Stomach (tissue), 9 donors: ENCODE data around the gene TOM1. TPM values are rescaled to one million over a fixed set of nuclear protein-coding genes. Genes with fewer than 3 reads are reported as not detected.

Experiments used
- DNase-seq, 2 donors: peaks; one replicate each; pipeline versions ENCODE4 v3.0.0 to v3.0.0-alpha.2; 2013 to 2019
- H3K27ac ChIP-seq, 5 donors: fragments of 200-600 bp in 4 of 5; sonication (generic) in 4 of 5; one replicate each; pipeline ENCODE4 v1.5.1; 2013 to 2019; ENCODE audit warnings: mild to moderate bottlenecking in 1 of 5, moderate library complexity in 1 of 5
- H3K27me3 ChIP-seq, 3 donors: fragments of 200-600 bp; sonication (generic); one replicate each; pipeline ENCODE4 v1.5.1; 2017 to 2019; ENCODE audit warnings: mixed run types in 1 of 3
- H3K36me3 ChIP-seq, 4 donors: fragments of 200-600 bp; sonication (generic); 1 replicate in 3 of 4; 2 replicates in 1 of 4; pipeline ENCODE4 v1.5.1; 2016 to 2019
- H3K4me1 ChIP-seq, 4 donors: fragments of 200-600 bp; sonication (generic); one replicate each; pipeline ENCODE4 v1.5.1; 2016 to 2019
- H3K4me3 ChIP-seq, 4 donors: fragments of 200-600 bp; sonication (generic) in 3 of 4; one replicate each; pipeline ENCODE4 v1.5.1; 2016 to 2019; ENCODE audit warnings: mild to moderate bottlenecking in 1 of 4
- H3K9me3 ChIP-seq, 4 donors: fragments of 200-600 bp; sonication (generic); one replicate each; pipeline ENCODE4 v1.5.1; 2016 to 2019
- CTCF ChIP-seq, 7 experiments: fragments of 450-650 bp in 4 of 7; fragments of 200-600 bp in 3 of 7; sonication (generic) in 3 of 7; IDR thresholded peaks; one replicate each; pipeline ENCODE4 v1.5.1; 2016 to 2019; ENCODE audit warnings: antibody characterized with exemption in 7 of 7, control low read depth in 2 of 7, mild to moderate bottlenecking in 1 of 7
- EP300 ChIP-seq: sonication (generic); formaldehyde crosslinking; IDR thresholded peaks from one replicate; pipeline ENCODE4 v1.6.1; 2017; ENCODE audit warnings: antibody characterized with exemption
- POLR2A ChIP-seq, 4 donors: fragments of 450-650 bp; IDR thresholded peaks; one replicate each; pipeline ENCODE4 v1.6.1; 2016; ENCODE audit warnings: antibody characterized with exemption in 4 of 4, control low read depth in 2 of 4, mild to moderate bottlenecking in 1 of 4, moderate library complexity in 1 of 4
- POLR2AphosphoS5 ChIP-seq, 3 donors: sonication (generic); formaldehyde crosslinking; IDR thresholded peaks; one replicate each; pipeline ENCODE4 v1.6.1; 2016; ENCODE audit warnings: antibody characterized with exemption in 3 of 3
- WGBS, 5 donors: extraction: QIAGEN DNeasy Blood & Tissue Kit in 3 of 5; methylation state at CpG; one replicate each; pipeline versions ENCODE4 v1.1.5 to v1.1.7; 2013 to 2018; 5-methylcytosine and 5-hydroxymethylcytosine counted together
- intact Hi-C: fragments of 100-400 bp; cut with DNase I; formaldehyde crosslinking; loops from one replicate; pipeline ENCODE4 v1.15.1; 2023; ENCODE audit warnings: low total_unique reads
- polyA plus RNA-seq, 3 donors: library from polyadenylated mRNA; stranded (reverse); fragments of 200-250 nt; gene quantifications; one replicate each; pipeline ENCODE4 v1.2.3, GENCODE V29; 2013
- total RNA-seq, 5 donors: library from RNA; depleted of rRNA; stranded (reverse); fragments of >200 nt; gene quantifications; one replicate each; pipeline versions ENCODE4 v1.1.0 to v1.2.3, GENCODE V29; 2014 to 2016
- donor health status: healthy with polysubstance abuse.
- donor health status: Bipolar disorder and iron deficiency.
- donor health status: healthy.

The TOM1 gene
- total and polyA plus RNA-seq, 8 donors: 17.3 to 150 (median 40.5) TPM

DNA sequence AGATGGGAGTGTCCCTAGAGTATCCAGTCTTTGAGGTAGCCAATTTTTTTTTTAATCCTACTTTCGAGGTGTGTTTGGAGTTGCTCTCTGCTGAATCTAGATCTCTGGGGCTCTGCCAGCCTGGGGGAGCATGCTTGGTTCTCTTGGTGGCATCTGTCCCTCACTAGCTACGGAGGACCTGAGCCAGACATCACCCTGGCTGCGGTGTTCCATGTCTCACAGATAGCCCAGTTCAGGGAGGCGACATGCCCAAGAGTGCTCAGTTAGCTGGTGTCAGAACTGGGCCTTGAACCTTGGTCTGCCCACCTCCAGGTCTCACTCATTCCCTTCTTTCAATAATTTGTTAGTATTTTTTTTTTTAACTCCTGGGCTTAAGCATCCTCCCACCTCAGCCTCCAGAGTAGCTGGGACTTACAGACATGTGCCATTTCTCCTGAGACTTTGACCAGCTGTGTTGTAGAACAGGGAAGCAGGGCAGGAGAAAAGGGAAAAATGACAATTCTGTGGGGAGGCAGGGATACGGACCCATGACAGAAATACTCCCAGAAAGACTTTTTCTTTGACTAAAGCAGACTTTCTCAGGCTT, 81.8 kb downstream of the TOM1 start:
- Histone ChIP-seq H3K4me3 (peak overlapping the region; percentile 45 to 56 (median 52)), H3K9me3 (no peaks in the 10 kb centered on the region), H3K27ac (peak overlapping the region in 4 of 5 donors; percentile 74 to 84 (median 82)), H3K36me3 (peaks cover 0 to 3% (median 1%) of the 10 kb centered on the region in 4 donors), H3K27me3 (no peaks in the 10 kb centered on the region), H3K4me1 (peaks cover 12 to 51% (median 40%) of the 10 kb centered on the region in 4 donors)
- no peak for DNase-seq
- 61 to 71% (median 64%) methylated on average over 5 of the region's 5 CpGs for WGBS, 5 donors
- intact Hi-C loops: no loop called here
- no peak for TF ChIP-seq CTCF (IDR thresholded peaks at IDR 0.05)
- TF ChIP-seq POLR2AphosphoS5 (IDR thresholded peaks at IDR 0.05): no peak
- TF ChIP-seq POLR2A (IDR thresholded peaks at IDR 0.05): no peak
- no peak for TF ChIP-seq EP300

DNA sequence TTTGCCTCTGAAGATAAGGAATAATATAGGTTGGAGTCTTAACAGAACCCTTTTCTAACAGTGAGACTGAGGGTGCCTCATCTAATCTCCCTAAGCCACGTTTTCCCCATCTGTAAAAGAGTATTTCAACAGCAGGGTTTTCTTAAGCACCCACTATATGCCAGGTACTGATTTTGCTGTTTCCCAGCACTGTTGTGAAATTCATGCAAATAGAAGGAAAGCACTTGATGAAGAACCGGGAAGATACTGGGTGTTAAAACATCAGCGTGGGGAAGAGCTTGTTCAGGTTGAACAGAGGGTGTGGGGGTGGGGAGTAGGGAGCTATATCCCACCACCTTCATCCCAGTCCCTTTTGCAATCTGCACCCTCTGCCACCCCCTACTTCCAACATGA, 84.0 kb downstream of the TOM1 start:
- intact Hi-C loops: no loop called here
- H3K4me3 ChIP-seq: peak overlapping the region in 1 of 4 donors; percentile 45
- TF ChIP-seq CTCF (IDR thresholded peaks at IDR 0.05): no peak
- no peak for TF ChIP-seq POLR2AphosphoS5 (IDR thresholded peaks at IDR 0.05)
- no peak for TF ChIP-seq POLR2A (IDR thresholded peaks at IDR 0.05)
- TF ChIP-seq EP300: no peak

DNA sequence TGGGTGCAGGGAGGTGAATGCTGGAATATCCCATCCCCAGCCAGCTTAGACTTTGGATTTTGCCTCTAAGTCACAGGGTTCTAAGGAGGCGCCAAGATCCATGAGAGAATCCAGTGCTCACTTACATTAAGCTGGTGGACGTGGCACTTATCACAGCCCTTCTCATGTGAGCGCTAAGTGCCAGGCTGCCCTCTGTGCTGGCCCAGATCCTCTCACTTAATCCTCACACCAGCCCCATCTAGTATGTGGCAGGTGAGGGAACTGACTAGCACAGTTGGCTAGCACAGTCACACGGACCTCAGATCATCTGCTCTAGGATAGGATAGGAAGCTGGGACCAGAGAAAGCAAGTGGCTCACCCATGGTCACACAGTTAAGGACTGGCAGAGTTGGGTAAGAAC, 84.8 kb downstream of the TOM1 start:
- peak overlapping the region in 1 of 4 donors; percentile 45 for H3K4me3 ChIP-seq
- intact Hi-C loops: no loop called here
- H3K27me3 ChIP-seq: no peaks in the 10 kb centered on the region
- no peak for DNase-seq
- TF ChIP-seq EP300 (no peak), POLR2AphosphoS5 (IDR thresholded peaks at IDR 0.05) (no peak), CTCF (IDR thresholded peaks at IDR 0.05) (no peak), POLR2A (IDR thresholded peaks at IDR 0.05) (no peak)
- H3K9me3 ChIP-seq: no peaks in the 10 kb centered on the region
- 59 to 78% (median 76%) methylated on average over 4 of the region's 4 CpGs for WGBS, 5 donors
- H3K36me3 ChIP-seq: peaks cover 0 to 22% (median 14%) of the 10 kb centered on the region in 4 donors
- peaks cover 4 to 25% (median 21%) of the 10 kb centered on the region in 4 donors for H3K4me1 ChIP-seq
- H3K27ac ChIP-seq: no peak overlapping the region

More for the DNA sequence above, 84.0 kb downstream of the TOM1 start:
- no peak for DNase-seq
- H3K36me3 ChIP-seq: peaks cover 0 to 21% (median 14%) of the 10 kb centered on the region in 4 donors
- H3K4me1 ChIP-seq: peaks cover 4 to 29% (median 24%) of the 10 kb centered on the region in 4 donors
- H3K9me3 ChIP-seq: no peaks in the 10 kb centered on the region
- WGBS, 5 donors: 72 to 80% (median 78%) methylated on average over 3 of the region's 3 CpGs
- H3K27ac ChIP-seq: no peak overlapping the region
- no peaks in the 10 kb centered on the region for H3K27me3 ChIP-seq

DNA sequence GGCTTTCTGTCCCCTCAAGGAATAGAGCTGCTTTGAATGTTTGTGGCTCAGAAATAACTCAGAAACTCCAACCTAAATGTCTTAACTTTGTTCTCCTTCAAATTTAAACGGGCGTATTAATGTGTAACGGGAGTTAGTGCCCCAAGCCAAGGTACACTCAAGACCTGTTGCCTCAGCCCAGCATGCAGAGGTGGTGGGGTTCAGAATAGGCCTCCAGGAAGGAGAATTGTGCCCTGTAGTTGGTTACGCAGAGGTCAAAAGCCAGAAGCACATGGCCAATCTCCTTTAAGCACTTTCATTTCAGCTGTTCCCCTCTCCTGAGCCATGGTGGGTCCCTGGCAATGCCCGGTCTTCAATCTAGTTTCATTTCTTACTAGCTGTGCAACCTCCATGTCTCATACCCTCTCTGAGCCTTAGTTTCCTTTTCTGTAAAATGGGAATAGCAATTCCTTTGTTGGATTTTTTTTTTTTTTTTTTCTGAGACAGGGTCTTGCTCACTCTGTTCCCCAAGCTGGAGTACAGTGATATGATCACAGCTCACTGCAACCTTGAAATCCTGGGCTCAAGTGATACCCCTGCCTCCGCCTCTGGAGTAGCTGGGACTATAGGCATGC, 85.4 kb downstream of the TOM1 start:
- Histone ChIP-seq H3K4me1 (peaks cover 4 to 21% (median 19%) of the 10 kb centered on the region in 4 donors), H3K9me3 (no peaks in the 10 kb centered on the region), H3K27me3 (no peaks in the 10 kb centered on the region), H3K36me3 (peaks cover 0 to 28% (median 20%) of the 10 kb centered on the region in 4 donors), H3K4me3 (peak overlapping the region in 1 of 4 donors; percentile 45), H3K27ac (no peak overlapping the region)
- intact Hi-C loops: no loop called here
- TF ChIP-seq POLR2A (IDR thresholded peaks at IDR 0.05) (no peak), POLR2AphosphoS5 (IDR thresholded peaks at IDR 0.05) (no peak), EP300 (no peak), CTCF (IDR thresholded peaks at IDR 0.05) (no peak)
- DNase-seq: no peak
- WGBS, 5 donors: 59 to 83% (median 77%) methylated on average over 6 of the region's 6 CpGs
